GF-D8 (cell line): ENCODE measurements around the gene CCDC89.
"Not testable (repeated sequence)": the region's sequence is repeated elsewhere in the genome, so short reads cannot be mapped to it uniquely, and the experiment has no call there.

Source experiments
- DNase-seq: peaks from one replicate; lab custom pipeline; 2025; lab: John Stamatoyannopoulos, UW

The CCDC89 gene

GRCh38 chr11:85694385-85694980 is 8.5 kb upstream of the CCDC89 start:
- no peak for DNase-seq

GRCh38 chr11:85685125-85685819 is 723 bp downstream of the CCDC89 start:
- DNase-seq = no peak

- DNase-seq = no peak
Measured at GRCh38 chr11:85682330-85683305, 3.4 kb downstream of the CCDC89 start.

GRCh38 chr11:85680897-85681296 is 5.1 kb downstream of the CCDC89 start:
- no peak for DNase-seq

GRCh38 chr11:85679576-85679975 is 6.4 kb downstream of the CCDC89 start:
- no peak for DNase-seq

GRCh38 chr11:85673393-85673792 is 12.6 kb downstream of the CCDC89 start:
- DNase-seq = no peak

- no peak for DNase-seq
Measured at GRCh38 chr11:85672105-85672902, 13.7 kb downstream of the CCDC89 start.

GRCh38 chr11:85670949-85671663 is 14.9 kb downstream of the CCDC89 start:
- DNase-seq = not testable (repeated sequence)

- DNase-seq = no peak
Measured at GRCh38 chr11:85668157-85668556, 17.8 kb downstream of the CCDC89 start.

GRCh38 chr11:85666687-85667086 is 19.3 kb downstream of the CCDC89 start:
- DNase-seq = no peak

GRCh38 chr11:85665733-85666132 is 20.3 kb downstream of the CCDC89 start:
- DNase-seq = no peak

GRCh38 chr11:85664615-85665481 is 21.1 kb downstream of the CCDC89 start, which contains the start of gene CREBZF:
TSS of gene CREBZF (minus strand) at chr11:85665129. CDS start at chr11:85664875, 254 bp downstream.
- DNase-seq = peak; percentile 71

- peak; percentile 47 for DNase-seq
Measured at GRCh38 chr11:85663753-85664614, 22.0 kb downstream of the CCDC89 start.

GRCh38 chr11:85663080-85663752 is 22.8 kb downstream of the CCDC89 start:
- DNase-seq = no peak

- DNase-seq = no peak
Measured at GRCh38 chr11:85661972-85662664, 23.9 kb downstream of the CCDC89 start.

- no peak for DNase-seq
Measured at GRCh38 chr11:85658180-85658579, 27.8 kb downstream of the CCDC89 start.

- no peak for DNase-seq
Measured at GRCh38 chr11:85656777-85657176, 29.2 kb downstream of the CCDC89 start.

- DNase-seq = not testable (repeated sequence)
Measured at GRCh38 chr11:85654343-85654742, 31.7 kb downstream of the CCDC89 start.
